GM18499 (cell line): ENCODE measurements around the gene POU3F1.

Source experiments
- ATAC-seq: cut with Tn5 transposase; IDR thresholded peaks from one replicate; pipeline ENCODE4 v1.9.1; 2021; ENCODE audit warnings: moderate number of reproducible peaks; ENCODE audit not compliant: insufficient read depth, unreplicated experiment

The POU3F1 gene

DNA sequence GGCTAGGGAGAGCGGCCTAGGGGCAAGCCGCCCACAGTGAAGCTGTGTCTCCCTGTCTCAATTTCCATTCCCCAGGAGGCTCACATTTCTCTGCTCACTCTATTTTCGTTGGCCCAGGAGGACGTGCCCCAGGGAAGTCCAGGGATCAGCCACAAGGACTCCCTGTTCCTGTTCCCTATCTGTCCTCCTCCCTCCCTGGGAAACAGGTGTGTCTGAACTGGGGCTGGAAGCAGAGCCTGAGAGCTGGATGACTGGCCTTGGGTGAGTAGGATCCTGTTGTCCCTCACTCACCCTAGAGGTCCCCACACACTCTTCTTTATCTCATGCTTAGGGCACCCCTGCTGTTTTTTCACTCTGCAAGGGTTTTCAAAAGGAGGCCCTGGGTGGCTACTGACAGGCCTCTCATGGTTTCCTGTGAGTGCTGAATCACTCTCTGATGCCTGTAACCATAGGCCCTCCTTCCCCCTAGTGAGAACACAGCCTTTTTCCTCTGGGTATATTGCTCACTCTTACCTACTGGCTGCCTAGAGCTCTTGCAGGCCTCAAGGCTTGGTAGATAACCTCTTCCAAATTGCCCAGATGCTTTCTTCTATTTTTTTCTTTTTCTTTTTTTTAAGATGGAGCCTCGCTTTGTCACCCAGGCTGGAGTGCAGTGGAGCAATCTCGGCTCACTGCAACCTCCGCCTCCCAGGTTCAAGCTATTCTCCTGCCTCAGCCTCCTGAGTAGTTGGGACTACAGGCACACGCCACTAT, 37.3 kb downstream of the POU3F1 start:
- no peak for ATAC-seq

DNA sequence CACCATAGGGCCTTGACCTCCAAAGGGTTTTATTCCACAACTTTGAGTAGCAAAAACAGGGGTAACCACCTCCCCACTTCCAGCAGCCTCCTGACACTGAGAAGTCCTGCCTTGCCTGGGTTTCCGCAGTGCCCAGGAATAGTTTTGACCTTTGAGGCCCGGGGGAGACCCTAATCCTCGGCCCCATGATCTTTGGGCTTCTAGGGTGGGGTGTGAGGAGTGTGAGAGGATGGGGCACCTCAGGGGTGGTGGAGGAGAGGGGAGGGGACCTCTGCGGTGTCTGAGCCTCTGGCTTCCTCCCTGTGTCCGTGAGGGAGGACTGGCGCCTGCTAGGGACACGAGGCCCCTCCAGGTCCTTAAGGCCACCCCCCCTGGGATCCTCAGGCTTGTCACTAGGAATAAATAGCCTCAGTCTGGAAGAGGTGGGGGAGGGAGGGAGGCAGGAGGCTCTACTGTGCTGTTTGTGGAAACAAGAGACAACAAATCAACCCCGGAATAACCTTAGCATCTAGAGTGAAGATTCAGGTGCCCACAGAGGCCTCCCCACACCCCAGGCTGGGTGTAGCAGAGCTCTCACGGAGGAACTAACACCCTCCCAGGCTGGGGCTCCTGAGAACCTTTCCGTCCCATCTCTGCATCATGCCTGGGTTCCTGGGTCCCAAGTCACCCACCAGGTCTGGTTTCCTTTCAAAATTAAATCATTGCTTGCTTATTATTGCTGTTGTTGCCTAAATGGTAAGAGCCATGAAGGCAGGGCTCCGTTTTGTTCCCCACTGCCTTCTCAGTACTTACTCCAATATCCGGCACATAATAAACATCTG, 40.4 kb downstream of the POU3F1 start:
- no peak for ATAC-seq

DNA sequence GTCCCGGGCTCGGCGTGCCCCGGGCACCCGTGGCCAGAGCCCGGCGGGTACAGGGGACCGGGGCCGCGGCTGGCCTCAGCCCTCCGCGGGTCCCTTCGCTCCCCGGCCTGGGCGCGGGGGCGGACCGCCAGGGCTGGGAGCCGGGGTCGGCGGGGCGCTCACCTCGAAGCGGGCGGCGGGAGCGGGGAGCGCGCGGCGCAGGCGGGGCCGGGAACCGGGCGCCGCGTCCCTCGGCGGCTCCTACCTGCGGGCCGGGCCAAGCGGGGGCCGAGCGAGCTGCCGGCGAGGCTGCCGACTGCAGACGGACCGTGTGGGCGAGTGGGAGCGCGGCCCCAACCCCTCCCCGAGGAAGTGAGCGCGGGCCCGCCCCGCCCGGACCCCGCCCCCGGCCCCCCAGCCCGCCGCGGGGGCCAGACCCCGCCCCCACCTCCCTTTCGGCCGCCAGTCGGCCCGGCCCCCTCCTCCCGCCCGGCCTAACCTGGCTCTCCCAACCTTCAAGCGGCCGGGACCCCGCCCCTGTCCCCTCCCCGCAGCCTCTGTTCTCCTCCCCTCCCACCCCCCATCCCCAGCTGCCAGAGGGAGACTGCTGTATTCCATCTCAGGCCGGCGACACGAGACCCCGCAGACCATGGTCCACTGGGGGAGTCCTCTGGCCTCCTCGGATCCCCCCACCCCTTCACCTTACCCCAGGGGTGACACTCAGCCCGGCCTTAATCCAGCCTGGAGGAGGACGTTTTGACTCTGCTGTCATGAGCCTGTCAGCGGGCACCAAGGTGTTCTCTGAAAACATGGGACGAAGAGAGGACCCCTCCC, 41.2 kb downstream of the POU3F1 start, which contains the start of gene FHL3:
TSS of gene FHL3 (minus strand) at position 320 of the 813 bp plus-strand sequence. CDS start 6,102 bp downstream, outside the sequence.
- ATAC-seq, result no peak

DNA sequence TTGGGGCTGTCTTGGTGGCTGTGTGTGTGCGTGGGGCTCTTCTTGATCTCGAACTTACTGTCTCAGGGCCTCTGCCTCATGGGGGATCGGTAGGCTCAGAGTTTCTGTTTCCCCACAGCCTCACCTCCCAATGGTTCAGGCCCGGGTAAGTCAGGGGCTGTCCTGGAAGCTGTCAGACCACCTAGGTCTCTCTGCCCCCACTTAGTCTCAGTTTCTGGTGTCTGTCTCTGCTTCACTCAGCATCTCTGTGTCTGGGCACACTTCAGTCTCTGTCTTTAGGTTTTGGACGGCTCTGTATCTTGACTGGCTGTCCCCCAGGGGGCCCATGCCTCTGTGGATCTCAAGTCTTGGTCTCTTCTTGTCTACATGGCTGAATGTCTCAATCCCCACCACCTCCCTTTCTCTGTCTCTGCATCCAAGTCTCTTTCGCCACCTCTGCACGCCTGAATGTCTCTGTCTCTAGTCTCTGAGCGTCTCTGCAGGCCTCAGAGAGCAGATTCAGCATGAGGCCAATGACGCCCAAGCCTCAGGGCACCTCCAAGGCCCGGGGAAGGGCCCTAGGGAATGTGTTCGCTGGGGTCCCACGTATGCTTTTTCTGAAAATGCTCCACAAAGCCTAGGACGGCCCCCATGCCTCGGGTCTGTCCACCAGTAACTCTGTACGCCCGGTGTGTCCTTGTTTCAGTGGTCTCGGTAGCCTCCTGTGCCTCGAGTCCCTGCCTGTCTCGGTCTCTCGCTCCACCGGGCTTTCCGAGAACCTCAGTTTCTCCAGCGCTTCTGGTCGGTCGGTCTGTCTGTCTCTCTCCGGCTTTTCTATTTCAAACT, 42.1 kb downstream of the POU3F1 start:
- no peak for ATAC-seq

DNA sequence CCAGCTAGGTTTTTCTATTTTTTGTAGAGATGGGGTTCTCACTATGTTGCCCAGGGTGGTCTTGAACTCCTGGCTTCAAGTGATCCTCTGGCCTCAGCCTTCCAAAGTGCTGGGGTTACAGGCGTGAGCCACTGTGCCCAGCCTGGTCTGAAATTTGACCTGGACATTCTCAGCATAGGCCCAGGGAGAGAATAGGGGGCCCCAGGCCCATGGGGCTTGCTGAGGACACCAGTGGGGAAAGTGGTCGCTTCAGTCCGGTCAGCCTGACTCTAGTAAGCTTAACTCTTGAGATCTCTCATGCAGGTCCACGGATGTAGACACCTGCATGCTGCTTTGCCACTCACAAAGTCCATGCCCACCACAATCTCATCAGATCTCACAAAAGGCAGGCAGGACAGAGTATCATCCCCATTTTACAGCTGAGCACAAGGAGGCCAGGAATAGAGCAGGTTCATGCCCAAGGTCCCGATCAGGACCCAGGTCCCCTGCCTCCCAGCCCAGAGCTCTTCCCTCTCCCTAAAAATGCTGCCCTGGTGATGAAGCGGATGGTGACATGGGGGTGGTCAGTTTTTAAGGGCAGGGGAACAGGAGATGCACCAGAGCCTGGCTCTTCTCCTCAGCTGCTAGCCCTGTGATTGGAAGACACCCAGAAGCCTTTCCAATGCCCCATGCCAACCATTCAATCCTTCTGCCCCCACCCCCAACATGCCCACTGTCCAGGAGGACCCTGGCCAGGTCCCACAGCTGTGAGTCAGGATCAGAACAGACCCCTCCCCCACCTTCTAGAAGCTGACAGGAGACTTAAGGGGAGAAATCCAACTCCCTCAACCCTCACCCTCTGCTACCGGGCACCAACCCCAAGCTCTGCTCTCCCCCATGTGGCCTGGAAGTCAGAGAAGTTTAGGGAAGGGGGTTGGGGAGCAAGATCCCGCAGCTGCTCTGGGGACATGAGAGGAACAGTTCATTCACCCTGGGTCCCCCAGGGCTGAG, 43.0 kb downstream of the POU3F1 start:
- ATAC-seq, result no peak

DNA sequence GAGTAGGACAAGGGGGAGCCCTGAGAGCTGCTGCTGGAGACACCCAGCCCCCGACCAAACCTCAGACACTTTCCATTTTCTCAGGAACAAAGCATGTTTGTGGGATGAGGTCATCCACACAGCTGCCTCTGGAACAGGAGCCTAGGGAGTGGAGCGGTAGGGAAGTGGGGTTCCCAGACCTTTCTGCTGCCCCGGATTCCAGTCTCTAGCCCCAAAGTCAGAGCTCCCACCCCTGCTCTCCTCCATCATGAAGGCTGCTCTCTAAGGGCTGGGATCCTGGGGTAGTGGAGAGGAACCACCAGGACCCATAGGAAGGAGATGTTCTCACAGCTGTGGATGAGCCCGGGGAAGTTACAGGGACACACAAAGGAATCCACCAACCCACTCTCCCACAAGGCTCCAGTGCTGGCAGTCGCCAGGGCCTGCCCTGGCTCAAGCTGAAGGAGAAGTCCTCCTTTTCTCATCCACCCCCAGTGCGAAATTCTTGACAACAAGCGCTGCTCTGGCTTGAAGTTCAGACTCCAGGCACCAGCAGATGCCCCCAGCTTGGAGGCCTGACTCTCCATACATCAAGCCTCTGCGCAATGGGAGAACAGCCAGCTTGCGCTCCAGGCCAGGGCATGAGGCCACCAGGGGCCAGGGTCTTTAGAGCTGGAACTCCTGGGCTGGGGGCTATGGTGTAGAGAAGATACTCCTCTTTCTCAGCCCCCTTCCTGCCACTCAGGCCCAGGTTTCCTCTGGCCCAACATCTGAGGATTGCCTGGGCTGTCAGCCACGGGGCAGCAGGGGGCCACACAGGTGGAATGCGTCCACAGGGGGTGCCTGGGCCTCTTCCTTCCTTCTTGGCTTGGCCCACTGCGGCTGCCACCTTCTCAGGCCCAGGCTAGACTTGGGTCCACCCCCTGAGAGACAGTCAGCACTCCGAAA, 45.8 kb downstream of the POU3F1 start:
- no peak for ATAC-seq

DNA sequence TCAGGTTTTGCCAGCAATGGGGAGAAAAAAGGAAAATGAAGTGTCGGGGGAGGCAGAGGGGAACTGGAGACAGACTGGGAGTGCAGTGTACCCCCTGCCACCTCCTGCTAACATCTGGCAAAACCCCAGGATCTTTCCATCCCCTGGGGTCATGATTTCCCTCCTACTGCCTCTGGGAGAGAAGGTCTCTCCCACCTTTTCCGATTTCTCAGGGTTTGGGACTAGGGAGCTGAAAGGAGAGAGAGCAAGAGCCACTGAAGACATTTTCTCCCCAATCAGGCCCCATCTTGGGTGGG, 46.4 kb downstream of the POU3F1 start:
- no peak for ATAC-seq

DNA sequence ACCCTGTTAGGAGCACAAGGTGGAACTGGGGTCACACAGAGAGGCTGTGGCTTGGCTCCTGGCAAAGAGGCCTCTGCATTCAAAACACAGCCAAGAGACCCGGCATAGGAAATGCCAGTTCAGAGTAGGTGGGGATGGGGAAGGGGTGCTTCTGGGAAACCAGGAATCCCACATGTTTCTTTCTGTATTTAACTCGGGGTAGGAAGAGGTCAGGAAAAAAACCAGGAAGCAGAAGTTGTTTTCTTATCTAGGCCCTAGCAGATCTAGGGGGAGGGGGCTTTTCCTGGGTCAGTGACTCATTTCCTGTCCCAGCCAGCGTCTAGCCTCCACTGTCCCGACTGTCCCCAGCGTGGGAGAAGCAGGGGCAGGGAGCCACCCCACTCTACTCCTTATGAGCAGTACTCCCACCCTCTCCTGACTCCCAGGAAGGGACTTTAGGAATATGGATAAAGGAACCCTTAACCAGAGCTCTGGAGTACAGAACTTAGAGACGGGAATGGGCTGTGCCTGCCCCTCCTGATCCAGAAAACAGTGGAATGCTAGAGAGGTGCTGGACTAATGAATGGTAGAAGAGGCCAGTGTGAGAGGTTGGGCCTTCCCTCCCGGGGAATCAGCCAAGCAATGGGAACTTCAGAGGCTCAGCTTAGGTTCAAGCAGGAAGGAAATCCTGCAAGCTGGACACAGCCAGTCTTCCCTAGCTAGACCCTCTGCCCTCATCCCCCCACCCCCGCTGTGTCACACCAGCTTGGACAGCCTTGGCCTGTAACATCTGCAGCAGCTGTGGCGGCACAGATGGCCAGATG, 47.0 kb downstream of the POU3F1 start:
- ATAC-seq, result no peak

DNA sequence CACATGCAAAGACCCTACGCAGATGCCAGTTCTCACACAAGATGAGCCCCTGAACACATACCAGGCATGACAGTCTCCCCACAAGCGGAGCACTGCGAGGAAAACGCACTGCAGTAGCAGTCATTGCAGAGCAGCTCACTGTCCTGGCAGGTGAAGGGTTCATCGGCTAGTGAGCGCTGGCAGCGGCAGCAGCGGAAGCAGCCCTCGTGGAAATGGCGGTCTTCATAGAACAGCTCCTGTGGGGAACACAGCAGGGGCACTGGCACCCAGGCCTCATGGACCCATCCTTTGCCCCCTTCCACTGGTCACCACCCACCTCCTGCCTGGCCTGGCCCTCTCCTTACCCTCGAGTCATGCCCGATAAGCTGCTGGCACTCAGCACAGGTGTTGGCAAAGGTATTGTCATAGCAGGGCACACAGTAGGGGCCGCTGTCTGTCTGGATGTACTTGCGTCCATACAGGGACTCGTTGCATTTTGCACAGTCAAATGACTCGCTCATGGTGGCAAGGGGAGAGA, 47.6 kb downstream of the POU3F1 start:
- ATAC-seq, result no peak

DNA sequence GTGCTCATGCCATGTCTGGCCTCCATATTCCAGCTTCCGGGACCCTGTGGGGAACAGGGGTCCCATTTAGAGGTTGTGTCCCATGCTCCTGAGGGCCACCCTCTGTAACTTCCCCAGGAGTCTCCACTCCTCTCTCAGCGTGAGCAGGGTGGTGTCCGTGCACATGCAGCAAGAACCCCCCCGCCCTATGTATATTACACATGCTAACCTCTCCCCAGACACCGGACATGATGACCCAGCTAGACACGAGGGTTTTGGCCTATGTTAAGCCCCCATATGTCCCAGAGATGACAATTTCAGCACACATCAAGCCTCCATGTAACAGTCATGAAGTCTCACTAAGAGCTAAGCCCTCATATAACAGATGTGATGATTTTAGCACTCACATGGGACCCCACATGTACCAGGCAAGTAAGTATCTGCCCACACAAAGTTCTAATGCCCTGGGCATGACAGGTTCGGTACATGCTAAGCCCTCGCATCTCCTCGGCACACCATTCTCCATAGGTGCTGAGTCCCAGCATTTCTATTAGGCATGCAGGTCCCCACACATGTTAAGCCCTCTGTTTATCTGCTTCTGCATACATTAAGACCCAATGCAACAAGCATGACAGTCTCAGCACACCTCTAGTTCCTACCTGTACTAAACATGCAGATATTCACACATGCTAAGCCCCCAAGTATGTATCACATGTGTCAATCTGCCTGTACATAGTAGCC, 48.3 kb downstream of the POU3F1 start:
- ATAC-seq, result no peak

DNA sequence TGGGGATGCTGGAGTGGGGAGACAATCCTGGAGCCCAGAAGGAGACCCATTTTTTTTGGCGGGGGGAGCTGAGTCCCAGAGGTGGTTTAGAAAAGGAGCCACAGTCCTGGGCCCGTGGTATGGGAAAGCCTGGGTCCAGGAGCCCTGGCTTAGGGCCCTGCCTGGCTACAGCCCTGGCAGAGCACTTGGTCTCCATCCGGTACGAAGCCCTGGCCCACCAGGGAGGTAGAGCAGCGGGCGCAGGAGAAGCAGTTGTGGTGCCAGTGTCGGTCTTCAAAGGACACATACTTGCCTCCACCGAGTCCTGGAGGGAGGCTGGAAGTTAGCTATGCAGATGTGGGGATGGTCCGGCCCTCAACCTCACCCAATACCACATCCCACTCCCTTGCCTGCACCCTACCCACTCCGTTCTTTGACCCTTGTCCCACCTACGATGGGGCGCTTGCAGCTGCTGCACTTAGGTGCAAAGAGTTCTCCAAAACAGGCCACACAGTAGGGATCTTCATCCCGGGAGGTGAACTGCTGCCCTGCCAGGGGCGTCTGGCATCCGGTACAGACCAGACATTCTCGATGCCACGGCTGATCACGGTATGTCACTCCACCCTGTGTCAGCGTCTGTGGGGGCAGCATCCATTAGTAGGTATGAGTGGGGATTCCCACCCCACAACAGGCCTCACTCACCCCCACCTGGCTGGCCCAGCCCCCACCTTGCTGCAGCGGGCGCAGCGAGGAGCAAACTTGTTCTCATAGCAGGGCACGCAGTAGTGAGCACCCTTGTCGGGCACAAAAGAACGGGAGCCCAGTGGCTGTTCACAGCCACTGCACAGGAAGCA, 49.1 kb downstream of the POU3F1 start:
- no peak for ATAC-seq

DNA sequence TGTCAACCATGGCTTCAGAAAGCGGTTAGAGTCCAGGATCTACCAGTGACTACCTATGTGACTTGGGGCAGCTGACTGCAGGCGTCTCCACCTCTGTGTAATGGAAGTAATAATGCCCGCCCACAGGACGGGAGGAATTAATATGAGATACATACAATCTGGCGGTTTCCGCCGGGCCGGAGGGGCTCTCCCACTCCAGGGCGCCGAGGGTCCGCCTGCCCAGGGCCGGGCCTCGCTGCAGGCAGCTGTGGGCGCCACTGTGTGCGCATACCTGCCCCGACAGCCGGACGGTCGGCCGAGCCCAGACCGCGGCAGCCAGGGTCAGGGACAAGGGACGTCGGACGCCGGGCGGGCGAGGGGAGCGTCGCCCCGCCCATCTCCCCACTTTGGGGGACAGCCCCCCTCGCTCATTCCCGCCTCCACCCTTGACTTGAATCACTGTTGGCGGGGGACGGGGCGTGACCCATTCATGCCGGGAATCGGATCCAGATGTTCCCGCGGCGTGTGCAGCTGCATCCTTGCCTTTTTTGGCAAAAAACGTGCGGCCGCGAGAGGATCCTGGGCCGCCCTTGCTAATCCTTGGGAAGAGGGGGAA, 50.7 kb downstream of the POU3F1 start:
- no peak for ATAC-seq

DNA sequence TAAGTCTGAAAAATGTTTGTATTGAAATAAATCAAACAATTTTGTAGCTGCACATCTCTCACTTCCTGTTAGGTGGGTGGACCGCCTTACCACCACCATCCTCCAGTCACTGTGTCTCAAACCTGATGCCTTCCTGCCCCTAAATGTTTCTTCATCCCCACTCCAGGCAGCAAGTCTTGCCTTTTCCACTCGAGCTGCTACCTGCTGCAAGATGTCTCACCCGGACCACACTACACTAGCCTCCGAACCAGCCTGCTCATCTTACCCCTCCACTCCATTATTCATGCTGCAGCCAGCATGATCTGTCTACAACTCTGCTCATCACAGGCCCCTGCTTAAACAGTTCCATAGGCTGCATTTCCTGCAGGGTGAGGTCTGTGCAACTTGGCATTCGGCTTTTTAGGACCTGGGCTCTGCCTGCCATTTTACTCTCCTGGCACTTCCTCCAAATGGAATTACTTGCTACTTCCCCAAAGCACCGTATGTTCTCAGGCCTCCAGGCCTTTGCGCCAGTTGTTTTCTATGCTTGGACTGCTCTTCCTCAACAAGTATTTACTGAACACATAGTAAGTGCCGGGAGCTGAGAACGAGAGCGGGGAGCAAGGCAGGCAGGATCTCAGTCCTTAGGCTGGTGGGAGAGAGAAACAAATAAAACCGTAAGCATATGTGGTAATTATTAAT, 51.6 kb downstream of the POU3F1 start:
- ATAC-seq, result no peak
